ENCODE data around the gene FUCA1.
"Not testable (repeated sequence)": the region's sequence is repeated elsewhere in the genome, so short reads cannot be mapped to it uniquely, and the experiment has no call there.

The FUCA1 gene

DNA sequence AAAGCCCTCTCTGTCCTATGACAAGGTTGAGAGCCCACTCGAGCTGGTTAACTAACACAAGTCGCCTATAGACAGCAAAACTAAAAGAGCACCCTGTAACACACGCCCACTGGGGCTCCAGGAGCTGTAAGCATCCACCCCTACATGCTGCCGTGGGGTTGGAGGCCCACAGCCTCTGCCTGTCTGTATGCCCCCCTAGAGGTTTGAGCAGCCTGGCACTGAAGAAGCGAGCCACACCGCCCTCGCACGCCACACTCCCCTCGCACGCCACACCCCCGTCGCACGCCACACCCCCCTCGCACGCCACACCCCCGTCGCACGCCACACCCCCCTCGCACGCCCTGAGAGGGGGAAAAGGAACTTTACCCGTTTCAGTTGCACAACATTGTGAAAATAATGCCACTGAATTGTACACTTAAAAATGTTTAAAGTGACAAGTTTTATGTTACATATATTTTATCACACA, 29.7 kb downstream of the FUCA1 start:
- TF ChIP-seq GATA1 (IDR thresholded peaks at IDR 0.05; ENCODE audit: low read depth, low read length) (no peak), POLR2A (IDR thresholded peaks at IDR 0.05; ENCODE audit: low read length) (no peak)
- peak in 1 of 2 experiments; percentile 86 for DNase-seq

DNA sequence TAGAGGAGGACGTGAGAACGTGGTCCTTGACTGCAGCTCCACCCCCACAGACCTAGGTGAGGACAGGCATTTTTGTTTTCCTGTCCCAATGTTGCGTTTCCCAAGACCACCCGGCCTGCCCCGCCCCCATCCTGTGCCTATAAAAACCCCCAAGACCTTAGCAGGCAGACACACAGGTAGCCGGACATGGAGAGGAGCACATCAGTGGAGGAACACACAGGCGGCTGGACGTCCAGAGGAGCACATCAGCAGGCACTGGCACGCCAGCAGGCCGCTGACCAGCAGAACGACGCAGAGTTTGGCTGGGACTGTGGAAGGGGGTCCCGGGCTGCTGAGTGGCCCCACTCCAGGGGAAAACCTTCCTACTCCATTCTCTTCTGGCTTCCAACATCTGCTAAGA, 30.2 kb downstream of the FUCA1 start:
- TF ChIP-seq POLR2A (IDR thresholded peaks at IDR 0.05; ENCODE audit: low read length) = no peak
- no peak for TF ChIP-seq GATA1 (IDR thresholded peaks at IDR 0.05; ENCODE audit: low read depth, low read length)
- no peak for DNase-seq

DNA sequence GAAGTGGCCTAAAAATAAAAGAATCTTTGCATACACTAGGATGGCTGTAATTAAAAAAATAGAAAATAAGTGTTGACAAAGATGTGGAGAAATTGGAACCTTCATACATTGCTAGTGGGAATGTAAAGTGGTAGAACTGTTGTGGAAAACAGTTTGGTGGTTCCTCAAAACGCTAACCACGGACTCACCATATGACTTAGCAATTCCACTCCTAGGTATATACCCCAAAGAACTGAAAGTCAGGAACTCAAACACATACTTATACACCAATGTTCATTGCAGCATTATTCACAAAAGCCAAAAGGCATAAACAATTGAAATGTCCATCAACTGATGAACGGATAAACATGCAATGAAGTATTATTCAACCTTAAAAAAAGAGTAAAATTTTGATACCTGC, 32.1 kb downstream of the FUCA1 start:
- TF ChIP-seq POLR2A (IDR thresholded peaks at IDR 0.05; ENCODE audit: low read length) (no peak), GATA1 (IDR thresholded peaks at IDR 0.05; ENCODE audit: low read depth, low read length) (no peak)
- DNase-seq = no peak

DNA sequence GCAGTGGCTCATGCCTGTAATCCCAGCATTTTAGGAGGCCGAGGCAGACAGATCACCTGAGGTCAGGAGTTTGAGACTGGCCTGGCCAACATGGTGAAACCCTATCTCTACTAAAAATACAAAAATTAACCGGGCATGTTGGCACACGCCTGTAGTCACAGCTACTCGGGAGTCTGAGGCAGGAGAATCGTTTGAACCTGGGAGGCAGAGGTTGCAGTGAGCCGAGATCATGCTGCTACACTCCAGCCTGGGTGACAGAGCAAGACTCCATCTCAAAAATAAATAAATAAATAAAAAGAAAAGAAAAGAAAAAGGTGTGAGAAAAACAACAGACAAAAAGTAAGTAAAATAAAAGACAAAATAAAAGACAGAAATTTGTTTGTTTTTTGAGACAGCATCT, 33.9 kb downstream of the FUCA1 start:
- DNase-seq = not testable (repeated sequence)

DNA sequence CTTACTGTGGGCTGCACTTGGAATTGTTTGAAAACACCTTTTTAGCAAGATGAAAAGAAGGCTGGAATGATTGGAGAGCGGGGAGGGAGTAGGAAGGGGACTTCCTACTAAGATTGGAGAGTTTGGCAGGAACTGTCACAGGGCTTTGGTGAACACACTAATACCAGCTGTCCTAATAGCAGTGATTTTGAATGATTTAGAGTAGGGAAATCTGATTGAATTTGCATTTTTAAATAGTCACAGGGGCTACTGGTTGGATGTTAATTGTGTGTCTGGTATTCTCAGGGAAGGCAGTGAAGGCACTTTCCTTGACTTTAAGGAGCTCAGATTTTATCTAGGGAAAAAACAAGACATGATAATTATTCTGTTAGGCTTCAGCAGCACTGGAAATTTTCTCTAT, 40.4 kb downstream of the FUCA1 start:
- TF ChIP-seq GATA1 (IDR thresholded peaks at IDR 0.05; ENCODE audit: low read depth, low read length) = no peak
- TF ChIP-seq POLR2A (IDR thresholded peaks at IDR 0.05; ENCODE audit: low read length) = no peak
- DNase-seq = no peak

DNA sequence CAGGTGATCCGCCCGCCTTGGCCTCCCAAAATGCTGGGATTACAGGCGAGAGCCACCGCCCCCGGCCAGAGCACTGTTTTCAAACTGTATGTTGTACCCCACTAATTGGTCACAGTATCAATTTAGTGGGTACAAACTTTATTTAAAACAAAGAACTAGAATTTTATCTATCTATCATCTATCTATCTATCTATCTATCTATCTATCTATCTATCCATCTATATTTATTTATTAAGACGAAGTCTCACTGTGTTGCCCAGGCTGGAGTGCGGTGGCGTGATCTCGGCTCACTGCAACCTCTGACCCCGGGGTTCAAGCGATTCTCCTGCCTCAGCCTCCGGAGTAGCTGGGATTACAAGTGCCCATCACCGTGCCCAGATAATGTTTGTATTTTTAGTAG, 41.5 kb downstream of the FUCA1 start:
- DNase-seq = not testable (repeated sequence)

DNA sequence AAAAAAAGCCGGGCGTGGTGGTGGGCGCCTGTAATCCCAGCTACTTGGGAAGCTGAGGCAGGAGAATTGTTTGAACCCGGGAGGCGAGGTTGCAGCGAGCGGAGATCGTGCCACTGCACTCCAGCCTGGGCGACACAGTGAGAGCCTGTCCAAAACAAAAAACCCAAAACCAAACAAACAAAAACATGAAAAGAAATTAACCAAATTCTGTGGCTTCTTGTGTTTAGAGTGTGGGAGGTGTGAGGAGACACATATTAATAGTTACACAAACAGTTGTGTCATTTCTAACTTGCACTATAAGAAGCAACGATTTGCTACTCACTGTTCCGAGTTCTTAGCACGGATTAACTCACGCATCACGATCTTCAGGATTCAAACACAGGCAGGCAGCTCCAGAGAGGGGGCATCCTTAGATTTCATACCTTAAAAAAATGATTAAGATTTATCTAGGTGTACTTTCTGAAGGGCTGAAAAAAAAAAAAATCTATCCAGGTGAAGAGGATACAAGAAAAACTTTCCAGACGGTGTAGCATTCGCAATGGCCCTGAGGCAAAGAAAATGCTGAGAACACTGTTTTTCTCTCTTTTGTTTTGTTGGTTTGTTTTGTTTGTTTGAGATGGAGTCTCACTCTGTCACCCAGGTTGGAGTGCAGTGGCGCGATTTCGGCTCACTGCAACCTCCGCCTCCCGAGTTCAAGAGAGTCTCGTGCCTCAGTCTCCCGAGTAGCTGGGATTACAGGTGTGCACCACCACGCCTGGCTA, 42.1 kb downstream of the FUCA1 start:
- DNase-seq = peak in 1 of 2 experiments; percentile 38
- TF ChIP-seq POLR2A (IDR thresholded peaks at IDR 0.05; ENCODE audit: low read length) (no peak), GATA1 (IDR thresholded peaks at IDR 0.05; ENCODE audit: low read depth, low read length) (no peak)

DNA sequence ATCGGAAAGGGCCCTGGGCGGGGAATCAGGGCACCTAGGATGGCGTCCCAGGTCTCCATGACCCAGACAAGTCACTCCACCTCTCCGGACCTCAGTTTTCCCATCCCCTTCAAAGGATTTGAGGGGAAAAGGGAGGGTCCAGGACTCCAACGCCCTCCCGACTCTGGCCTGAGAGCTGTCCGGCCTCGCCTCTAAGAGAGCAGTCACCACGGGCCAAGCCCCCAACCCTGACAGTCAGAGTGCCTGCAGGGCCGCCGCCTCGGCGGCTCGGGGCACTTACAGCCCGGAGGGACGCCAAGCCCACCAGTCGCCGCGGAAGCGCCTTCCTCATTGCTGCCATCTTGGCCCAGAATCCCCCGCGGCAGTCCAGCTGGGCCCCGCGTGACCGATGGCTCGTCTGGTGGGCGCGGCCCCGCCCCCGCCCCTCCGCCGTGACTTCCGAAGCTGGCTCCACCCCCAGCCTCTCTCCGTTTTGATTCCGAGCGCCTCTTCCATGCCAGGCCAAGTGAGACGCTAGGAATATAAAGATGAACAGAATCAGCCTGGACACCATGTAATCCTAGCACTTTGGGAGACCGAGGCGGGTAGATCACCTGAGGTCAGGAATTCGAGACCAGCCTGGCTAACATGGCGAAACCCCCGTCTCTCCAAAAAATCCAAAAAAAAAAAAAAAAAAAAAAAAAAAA, 42.9 kb downstream of the FUCA1 start, which contains the start of gene HMGCL:
TSS of gene HMGCL (minus strand) at position 354 of the 686 bp plus-strand sequence. CDS start at position 340, 14 bp downstream.
- peak; percentile 93 to 95 for DNase-seq
- peak; percentile 95 for TF ChIP-seq POLR2A (IDR thresholded peaks at IDR 0.05; ENCODE audit: low read length)
- no peak for TF ChIP-seq GATA1 (IDR thresholded peaks at IDR 0.05; ENCODE audit: low read depth, low read length)

DNA sequence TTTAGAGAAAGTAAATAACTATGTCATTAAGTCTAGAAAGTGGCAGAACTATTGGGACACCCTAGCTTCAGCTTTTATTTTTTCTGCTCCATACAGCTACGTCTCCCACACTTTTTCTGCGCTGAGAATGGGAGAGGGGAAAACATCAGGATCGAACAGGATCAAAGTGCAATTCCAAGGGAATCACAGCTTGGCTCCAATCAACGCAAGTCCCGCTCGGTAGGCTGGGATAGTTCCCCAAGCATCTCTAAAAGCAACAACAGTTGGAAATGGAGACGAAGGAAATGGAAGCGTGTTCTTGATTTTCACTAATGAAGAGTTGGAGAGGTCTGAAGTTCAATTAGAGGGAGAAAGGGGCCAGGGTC, 43.4 kb downstream of the FUCA1 start:
- TF ChIP-seq GATA1 (IDR thresholded peaks at IDR 0.05; ENCODE audit: low read depth, low read length) = no peak
- TF ChIP-seq POLR2A (IDR thresholded peaks at IDR 0.05; ENCODE audit: low read length) = no peak
- no peak for DNase-seq

DNA sequence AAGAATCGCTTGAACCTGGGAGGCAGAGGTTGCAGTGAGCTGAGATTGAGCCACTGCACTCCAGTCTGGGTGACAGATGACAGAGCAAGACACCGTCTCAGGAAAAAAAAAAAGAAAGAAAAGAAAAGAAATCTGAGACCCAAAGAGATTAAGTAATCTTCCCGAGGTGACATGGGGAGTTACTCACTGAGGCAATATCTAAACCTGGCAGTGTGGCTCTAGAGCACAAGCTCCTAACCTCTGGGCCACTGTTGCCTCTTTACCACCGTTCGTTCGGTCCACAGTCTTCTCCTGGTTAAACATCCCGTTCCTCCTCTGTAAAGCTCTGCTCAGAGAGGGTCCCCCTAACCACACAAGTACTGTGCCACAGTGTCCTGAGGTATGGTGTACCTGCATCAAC, 44.3 kb downstream of the FUCA1 start:
- no peak for DNase-seq
- TF ChIP-seq POLR2A (IDR thresholded peaks at IDR 0.05; ENCODE audit: low read length) (no peak), GATA1 (IDR thresholded peaks at IDR 0.05; ENCODE audit: low read depth, low read length) (no peak)

DNA sequence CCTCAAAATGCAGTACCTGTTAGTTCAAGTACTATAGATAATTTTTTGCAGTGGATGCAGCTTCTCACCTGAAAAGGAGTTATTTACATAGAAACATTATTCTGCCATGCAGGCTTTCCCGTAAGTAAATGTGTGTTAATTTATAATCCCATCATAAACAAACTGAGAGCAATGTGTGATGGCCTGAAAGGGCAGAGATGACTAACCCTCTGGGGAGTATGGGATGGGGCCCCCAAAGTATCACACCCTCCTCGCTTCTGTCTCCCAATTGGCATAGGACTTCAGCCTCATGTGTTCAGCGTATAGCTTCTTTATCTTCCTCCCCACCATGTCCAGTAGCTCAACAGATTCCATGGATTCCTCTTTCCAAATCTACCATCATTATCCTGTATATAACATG, 50.5 kb downstream of the FUCA1 start:
- no peak for DNase-seq
- no peak for TF ChIP-seq POLR2A (IDR thresholded peaks at IDR 0.05; ENCODE audit: low read length)
- no peak for TF ChIP-seq GATA1 (IDR thresholded peaks at IDR 0.05; ENCODE audit: low read depth, low read length)

DNA sequence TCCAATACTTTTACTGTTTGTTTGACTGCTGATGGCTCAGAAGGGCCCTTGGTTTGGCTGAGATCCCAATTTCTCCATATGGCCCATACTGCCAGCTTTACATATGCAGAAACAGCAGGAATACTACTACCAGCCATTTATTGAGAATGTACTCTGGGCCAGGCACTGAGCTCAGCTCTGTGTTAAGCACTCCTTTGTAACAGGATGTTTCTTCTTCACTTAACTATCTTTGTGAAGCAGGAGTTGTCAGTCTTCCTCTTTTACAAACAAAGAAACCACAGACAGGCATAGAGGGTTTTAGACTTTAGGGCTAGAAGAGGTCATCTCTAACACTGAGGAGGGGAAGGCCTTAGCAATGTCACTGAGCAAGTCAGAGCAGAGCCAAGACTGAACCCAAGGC, 51.2 kb downstream of the FUCA1 start:
- TF ChIP-seq GATA1 (IDR thresholded peaks at IDR 0.05; ENCODE audit: low read depth, low read length) = no peak
- TF ChIP-seq POLR2A (IDR thresholded peaks at IDR 0.05; ENCODE audit: low read length) = no peak

DNA sequence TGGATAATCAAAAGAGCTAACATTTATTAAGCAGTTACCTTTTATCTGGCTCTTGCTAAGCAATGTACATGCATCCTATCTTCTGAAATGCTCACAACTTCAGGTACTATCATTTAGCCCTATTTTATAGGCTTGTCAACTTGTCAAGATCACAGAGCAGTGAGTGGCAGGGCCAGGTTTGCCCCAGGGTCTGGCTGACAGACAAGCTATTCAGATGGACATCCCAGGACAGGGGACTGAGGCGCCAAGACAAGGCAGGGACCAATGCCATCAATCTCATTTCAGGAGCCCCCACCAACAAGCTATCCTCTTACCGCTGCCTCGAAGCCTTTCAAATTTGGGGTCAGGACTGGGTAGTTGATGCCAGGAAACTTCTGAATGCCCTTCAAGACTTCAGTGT, 51.7 kb downstream of the FUCA1 start:
- no peak for DNase-seq
- no peak for TF ChIP-seq GATA1 (IDR thresholded peaks at IDR 0.05; ENCODE audit: low read depth, low read length)

More for the DNA sequence above, 51.2 kb downstream of the FUCA1 start:
- no peak for DNase-seq

DNA sequence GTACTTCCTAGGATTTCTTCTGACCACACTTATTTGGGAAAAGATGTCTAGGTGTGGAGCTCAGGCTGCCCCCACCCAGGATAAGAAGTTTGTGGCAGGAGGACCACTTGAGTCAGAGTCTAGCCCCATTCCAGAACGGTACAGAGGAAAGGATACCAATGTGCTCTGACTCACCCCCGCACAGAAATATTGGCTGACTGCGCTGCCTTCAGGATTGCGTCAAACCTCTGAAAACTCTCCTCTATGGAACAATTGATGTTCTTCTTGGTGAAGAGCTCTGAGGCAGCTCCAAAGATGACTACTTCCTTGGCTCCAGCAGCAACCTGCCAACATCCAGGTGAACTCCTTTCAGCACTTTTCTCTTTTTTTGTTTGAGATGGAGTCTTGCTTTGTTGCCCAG, 54.1 kb downstream of the FUCA1 start:
- DNase-seq = no peak
- no peak for TF ChIP-seq GATA1 (IDR thresholded peaks at IDR 0.05; ENCODE audit: low read depth, low read length)
- TF ChIP-seq POLR2A (IDR thresholded peaks at IDR 0.05; ENCODE audit: low read length) = no peak

All from erythroblast (primary cell).